Embryonic facial prominence (tissue), 1 donor: Measurements from ENCODE around the gene CPA5.
A peak's percentile ranks its signal among the peaks of the same experiment; 100 is the strongest.
"Not testable (repeated sequence)": the region's sequence is repeated elsewhere in the genome, so short reads cannot be mapped to it uniquely, and the experiment has no call there.

Experiments
- DNase-seq: peaks from one replicate; pipeline ENCODE4 v3.0.0-alpha.2; 2016; ENCODE audit errors: extremely low spot score

The CPA5 gene

GRCh38 chr7:130344271-130344866 lies at the start of gene CPA5:
TSS of gene CPA5 (plus strand) at chr7:130344816. CDS start at chr7:130346486, 1,670 bp downstream.
- DNase-seq, result no peak

DNA sequence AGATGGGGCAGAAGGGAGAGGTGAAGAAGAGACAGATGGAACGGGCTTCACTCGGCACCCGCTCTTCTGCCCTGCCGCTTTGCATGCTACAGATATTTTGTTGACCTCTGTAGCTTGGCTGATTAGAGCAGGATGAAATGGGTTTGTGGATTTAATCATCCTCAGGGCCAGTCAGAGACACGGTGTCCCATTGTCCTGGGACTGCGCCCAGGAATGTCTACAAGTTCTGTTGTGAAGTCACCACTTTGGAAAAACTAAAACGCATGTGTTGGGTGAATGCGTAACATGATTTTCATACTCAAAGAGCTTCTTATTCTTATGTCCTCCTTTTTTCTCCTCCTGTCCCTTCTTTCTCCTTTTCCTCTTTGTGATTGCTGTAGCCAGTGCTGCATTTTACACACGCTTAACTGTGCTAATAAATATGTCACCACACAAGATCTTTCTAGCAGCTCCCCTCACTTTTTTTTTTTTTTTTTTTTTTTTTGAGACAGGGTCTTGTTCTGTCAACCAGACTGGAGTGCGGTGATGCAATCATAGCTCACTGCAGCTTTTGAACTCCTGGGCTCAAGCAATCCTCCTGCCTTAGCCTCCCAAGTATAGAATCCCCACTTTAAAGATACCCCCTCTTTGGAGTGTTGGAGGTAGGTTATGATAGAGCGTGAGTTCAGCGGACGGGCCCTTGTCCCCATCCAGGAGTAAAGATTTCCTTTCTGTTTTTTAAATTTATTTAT lies 48.2 kb upstream of the CPA5 start:
- DNase-seq, result no peak

- peak; percentile 74 for DNase-seq
Observed at GRCh38 chr7:130297628-130298543, 46.7 kb upstream of the CPA5 start.

GRCh38 chr7:130298544-130299326 lies 45.9 kb upstream of the CPA5 start:
- DNase-seq, result no peak

GRCh38 chr7:130299866-130300265 lies 44.8 kb upstream of the CPA5 start:
- no peak for DNase-seq

GRCh38 chr7:130301501-130302020 lies 43.1 kb upstream of the CPA5 start:
- no peak for DNase-seq

DNA sequence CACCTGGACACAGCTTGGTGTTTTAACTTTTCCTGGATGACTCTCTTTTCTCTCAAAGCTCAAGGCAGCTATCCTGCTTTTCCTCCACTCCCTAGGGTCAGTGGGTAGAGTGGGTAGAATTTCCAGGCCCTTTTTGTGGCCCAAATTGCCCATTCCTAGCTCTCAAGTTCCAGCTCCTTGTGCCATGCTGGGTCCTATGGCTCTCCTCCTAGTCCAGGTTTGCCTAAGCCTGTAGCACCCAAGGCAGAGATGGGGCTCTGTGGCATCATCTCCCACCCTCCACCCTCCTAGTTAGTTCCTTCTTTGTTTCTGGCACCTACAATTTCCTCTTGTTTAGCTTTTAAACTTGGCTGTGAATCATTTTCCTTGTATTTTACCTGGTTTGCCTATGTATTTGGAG lies 42.0 kb upstream of the CPA5 start:
- DNase-seq, result no peak

- DNase-seq, result no peak
Observed at GRCh38 chr7:130303127-130303526, 41.5 kb upstream of the CPA5 start.

DNA sequence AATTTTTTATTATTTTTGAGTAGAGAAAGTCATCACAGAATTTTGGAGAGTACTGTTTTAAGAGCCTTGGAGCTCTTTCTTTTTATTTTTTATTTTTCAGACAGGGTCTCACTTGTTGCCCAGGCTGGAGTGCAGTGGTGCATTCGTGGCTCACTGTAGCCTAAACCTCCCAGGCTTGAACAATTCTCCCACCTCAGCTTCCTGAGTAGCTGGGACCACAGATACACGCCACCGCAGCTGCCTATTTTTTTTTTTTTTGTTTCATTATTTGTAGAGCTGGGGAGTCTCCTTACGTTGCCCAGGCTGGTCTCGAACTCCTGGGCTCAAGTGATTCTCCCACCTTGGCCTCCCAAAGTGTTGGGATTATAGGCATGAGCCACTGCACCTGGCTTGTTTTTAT lies 41.1 kb upstream of the CPA5 start:
- no peak for DNase-seq

- no peak for DNase-seq
Observed at GRCh38 chr7:130303982-130304381, 40.6 kb upstream of the CPA5 start.

- no peak for DNase-seq
Observed at GRCh38 chr7:130304878-130305277, 39.7 kb upstream of the CPA5 start.

GRCh38 chr7:130305433-130306042 lies 39.1 kb upstream of the CPA5 start:
- no peak for DNase-seq

GRCh38 chr7:130309986-130310385 lies 34.6 kb upstream of the CPA5 start:
- DNase-seq, result no peak

DNA sequence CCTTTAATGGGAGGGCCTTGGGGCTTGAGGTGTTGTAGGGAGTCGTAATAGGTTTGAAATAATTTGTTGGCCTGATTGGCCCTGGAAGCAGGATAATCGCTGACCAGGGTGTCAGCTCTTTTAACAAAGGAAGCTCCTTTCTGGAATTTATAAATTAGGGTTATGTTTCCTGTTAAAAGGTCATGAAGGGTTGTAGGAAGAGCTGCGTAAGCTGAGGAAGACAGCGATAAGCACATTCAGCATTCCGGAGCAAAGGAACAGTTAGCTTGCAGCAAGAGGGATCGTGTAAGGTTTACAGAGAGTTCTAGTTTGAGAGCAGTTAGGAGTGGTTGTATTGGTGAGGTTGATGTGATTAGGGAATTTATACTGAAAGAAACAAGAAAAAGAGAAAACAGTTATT lies 30.3 kb upstream of the CPA5 start:
- no peak for DNase-seq

DNA sequence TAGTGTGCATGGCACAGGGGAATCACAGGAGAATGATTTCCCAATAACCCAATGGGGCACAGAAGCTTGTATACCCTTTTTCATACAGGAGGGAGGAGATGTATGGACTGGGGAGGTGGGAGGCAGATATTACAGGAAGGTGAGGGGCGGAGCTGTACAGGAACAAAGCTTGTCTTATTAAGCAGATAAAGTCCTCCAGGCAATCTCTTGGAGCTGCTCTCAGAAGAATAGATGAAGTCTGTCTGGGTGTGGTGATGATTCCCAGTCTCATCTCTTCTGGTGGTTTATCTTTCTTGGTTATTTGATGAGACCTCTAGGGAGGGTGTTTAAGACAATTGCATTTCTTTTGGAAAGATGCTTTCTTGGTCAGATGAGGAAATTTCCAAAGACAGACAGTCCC lies 25.1 kb upstream of the CPA5 start:
- DNase-seq, result no peak

DNA sequence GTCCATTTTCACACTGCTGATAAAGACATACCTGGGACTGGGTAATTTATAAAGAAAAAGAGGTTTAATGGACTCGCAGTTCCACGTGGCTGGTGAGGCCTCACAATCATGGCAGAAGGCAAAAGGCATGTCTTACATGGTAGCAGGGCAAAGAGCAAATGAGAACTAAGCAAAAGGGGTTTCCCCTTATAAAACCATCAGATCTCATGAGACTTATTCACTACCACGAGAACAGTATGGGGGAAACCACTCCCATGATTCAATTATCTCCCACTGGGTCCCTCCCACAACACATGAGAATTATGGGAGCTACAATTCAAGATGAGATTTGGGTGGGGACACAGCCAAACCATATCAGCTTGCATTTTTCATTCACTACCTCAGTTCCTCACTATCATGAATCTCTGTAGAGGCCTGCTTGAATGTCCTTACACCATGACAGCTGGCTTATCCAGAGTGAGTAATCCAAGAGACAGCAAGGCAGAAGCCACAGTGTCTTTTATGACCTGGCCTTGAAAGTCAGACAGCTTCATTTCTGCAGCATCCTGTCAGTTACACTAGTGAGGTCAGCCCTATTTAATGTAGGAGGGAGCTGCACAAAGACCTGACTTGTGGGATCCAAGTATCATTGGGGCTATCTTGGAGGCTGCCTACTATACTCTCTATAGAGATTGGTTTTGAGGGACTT lies 22.9 kb upstream of the CPA5 start:
- not testable (repeated sequence) for DNase-seq

DNA sequence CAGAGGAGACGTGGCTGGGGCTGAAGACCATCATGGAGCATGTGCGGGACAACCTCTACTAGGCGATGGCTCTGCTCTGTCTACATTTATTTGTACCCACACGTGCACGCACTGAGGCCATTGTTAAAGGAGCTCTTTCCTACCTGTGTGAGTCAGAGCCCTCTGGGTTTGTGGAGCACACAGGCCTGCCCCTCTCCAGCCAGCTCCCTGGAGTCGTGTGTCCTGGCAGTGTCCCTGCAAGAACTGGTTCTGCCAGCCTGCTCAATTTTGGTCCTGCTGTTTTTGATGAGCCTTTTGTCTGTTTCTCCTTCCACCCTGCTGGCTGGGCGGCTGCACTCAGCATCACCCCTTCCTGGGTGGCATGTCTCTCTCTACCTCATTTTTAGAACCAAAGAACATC lies 22.0 kb upstream of the CPA5 start:
- no peak for DNase-seq

GRCh38 chr7:130324306-130324943 lies 20.2 kb upstream of the CPA5 start:
- no peak for DNase-seq

DNA sequence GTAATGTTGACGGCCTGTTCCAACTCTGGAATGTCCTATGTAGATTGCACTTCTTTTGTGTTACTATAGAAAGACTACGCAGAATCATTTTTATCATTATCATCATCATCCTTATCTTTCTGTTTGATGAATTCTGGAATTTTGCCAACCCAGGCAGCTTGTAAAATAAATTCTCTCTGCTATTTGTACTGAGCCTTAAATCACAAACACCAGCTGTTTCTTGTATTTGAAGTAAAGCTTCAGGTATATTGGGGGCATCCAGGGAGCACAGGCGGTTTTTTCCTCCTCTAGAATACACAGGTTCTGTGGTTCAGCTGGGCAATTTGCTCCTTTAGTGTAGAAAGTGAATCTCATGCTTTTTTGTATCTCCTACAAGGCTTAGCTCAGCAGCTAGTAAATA lies 14.9 kb upstream of the CPA5 start:
- DNase-seq, result no peak
